A549 (cell line): ENCODE results near the gene MTRFR.

ENCODE experiments used
- CHD4 ChIP-seq: fragments of 200-600 bp; sonication (generic); IDR thresholded peaks from 2 replicates; pipeline ENCODE4 v1.6.1; 2016; ENCODE audit warnings: antibody characterized with exemption, mild to moderate bottlenecking, borderline replicate concordance
- CTCF ChIP-seq: fragments of >200 bp; sonication (Bioruptor Twin); formaldehyde crosslinking; IDR thresholded peaks from 3 replicates; pipeline ENCODE4 v1.5.1; 2016
- POLR2AphosphoS2 ChIP-seq: conservative IDR thresholded peaks from 2 replicates; pipeline ENCODE4 v1.6.1; 2012; ENCODE audit warnings: low read length, improper control_type of control experiment, inconsistent platforms
- RAD21 ChIP-seq, 2 experiments: fragments of >200 bp in 1 of 2; sonication (Bioruptor Twin) in 1 of 2; formaldehyde crosslinking in 1 of 2; IDR thresholded peaks in 1 of 2; conservative IDR thresholded peaks in 1 of 2; 2 replicates in 1 of 2; 3 replicates in 1 of 2; pipeline ENCODE4 v1.6.1; 2012 to 2018; ENCODE audit warnings: inconsistent platforms in 1 of 2

- TF ChIP-seq POLR2AphosphoS2, result no peak
- no peak for TF ChIP-seq RAD21 (conservative IDR thresholded peaks at IDR 0.05 in 1 of 2, IDR thresholded peaks at IDR 0.05 in 1 of 2)
- no peak for TF ChIP-seq CTCF
- no peak for TF ChIP-seq CHD4
Measured at GRCh38 chr12:123267335-123267920, 34.2 kb downstream of the MTRFR start.
